Measurements from ENCODE around the gene TLR6. TPM values are rescaled to one million over a fixed set of nuclear protein-coding genes. Genes with fewer than 3 reads are reported as not detected.
A peak's percentile ranks its signal among the peaks of the same experiment; 100 is the strongest.

TLR6 gene
- total and polyA plus RNA-seq, 10 of the 15 experiments (the other 5 are each of a cell fraction or from before 2014, with no cell fraction given), result 1.1 to 49.4 (median 12.5) TPM

DNA sequence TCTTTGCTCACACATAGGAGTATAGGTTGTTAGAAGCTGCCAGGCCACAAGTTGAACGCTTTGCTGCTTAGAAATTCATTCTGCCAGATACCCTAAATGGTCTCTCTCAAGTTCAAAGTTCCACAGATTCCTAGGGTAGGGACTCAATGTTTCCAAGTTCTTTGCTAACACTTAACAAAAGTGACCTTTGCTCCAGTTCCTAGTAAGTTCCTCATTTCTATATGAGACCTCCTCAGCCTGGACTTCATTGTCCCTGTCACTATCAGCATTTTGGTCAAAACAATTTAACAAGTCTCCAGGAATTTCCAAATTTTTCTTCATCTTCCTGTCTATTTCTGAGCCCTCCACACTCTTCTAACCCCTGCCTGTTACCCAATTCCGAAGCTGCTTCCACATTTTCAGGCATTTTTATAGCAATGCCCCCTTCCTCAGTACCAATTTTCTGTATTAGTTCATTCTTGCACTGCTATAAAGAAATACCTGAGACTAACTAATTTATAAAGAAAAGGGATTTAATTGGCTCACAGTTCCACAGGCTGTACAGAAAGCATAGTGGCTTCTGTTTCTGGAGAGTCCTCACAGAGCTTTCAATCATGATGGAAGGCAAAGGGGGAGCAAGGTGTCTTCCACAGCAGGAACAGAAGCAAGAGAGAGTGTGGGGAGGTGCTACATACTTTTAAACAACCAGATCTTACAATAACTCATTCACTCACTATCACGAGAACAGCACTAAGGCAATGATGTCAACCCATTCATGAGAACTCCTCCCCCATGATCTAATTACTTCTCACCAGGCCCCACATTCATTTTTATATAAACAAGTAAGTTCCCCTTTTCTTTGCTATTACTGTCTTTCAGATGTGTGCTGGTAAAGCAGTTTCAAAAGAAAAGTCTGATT lies 40.5 kb downstream of the TLR6 start (continued):
- TF ChIP-seq, protein P1, sequence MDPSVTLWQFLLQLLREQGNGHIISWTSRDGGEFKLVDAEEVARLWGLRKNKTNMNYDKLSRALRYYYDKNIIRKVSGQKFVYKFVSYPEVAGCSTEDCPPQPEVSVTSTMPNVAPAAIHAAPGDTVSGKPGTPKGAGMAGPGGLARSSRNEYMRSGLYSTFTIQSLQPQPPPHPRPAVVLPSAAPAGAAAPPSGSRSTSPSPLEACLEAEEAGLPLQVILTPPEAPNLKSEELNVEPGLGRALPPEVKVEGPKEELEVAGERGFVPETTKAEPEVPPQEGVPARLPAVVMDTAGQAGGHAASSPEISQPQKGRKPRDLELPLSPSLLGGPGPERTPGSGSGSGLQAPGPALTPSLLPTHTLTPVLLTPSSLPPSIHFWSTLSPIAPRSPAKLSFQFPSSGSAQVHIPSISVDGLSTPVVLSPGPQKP (IDR thresholded peaks at IDR 0.05; ENCODE audit: low read depth, low read length), result no peak
- no peak for TF ChIP-seq CEBPB (IDR thresholded peaks at IDR 0.05; ENCODE audit: borderline replicate concordance in 1 of 2, low read depth in 2 of 2, low read length in 2 of 2)
- TF ChIP-seq STAT1 (conservative IDR thresholded peaks at IDR 0.05), result no peak
- no peak for TF ChIP-seq IRF4 (IDR thresholded peaks at IDR 0.05; ENCODE audit: low read depth, low read length)
- no peak for TF ChIP-seq SMARCA5 (IDR thresholded peaks at IDR 0.05)
- no peak for TF ChIP-seq STAT3 (IDR thresholded peaks at IDR 0.05; ENCODE audit: low read depth, low read length)
- TF ChIP-seq, protein P2, sequence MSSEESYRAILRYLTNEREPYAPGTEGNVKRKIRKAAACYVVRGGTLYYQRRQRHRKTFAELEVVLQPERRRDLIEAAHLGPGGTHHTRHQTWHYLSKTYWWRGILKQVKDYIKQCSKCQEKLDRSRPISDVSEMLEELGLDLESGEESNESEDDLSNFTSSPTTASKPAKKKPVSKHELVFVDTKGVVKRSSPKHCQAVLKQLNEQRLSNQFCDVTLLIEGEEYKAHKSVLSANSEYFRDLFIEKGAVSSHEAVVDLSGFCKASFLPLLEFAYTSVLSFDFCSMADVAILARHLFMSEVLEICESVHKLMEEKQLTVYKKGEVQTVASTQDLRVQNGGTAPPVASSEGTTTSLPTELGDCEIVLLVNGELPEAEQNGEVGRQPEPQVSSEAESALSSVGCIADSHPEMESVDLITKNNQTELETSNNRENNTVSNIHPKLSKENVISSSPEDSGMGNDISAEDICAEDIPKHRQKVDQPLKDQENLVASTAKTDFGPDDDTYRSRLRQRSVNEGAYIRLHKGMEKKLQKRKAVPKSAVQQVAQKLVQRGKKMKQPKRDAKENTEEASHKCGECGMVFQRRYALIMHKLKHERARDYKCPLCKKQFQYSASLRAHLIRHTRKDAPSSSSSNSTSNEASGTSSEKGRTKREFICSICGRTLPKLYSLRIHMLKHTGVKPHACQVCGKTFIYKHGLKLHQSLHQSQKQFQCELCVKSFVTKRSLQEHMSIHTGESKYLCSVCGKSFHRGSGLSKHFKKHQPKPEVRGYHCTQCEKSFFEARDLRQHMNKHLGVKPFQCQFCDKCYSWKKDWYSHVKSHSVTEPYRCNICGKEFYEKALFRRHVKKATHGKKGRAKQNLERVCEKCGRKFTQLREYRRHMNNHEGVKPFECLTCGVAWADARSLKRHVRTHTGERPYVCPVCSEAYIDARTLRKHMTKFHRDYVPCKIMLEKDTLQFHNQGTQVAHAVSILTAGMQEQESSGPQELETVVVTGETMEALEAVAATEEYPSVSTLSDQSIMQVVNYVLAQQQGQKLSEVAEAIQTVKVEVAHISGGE (CRISPR knock-in tag; IDR thresholded peaks at IDR 0.05), result no peak
- TF ChIP-seq, protein P3, sequence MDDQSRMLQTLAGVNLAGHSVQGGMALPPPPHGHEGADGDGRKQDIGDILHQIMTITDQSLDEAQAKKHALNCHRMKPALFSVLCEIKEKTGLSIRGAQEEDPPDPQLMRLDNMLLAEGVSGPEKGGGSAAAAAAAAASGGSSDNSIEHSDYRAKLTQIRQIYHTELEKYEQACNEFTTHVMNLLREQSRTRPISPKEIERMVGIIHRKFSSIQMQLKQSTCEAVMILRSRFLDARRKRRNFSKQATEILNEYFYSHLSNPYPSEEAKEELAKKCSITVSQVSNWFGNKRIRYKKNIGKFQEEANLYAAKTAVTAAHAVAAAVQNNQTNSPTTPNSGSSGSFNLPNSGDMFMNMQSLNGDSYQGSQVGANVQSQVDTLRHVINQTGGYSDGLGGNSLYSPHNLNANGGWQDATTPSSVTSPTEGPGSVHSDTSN (IDR thresholded peaks at IDR 0.05; ENCODE audit: insufficient replicate concordance, low read depth, low read length), result no peak
- TF ChIP-seq, protein P4, sequence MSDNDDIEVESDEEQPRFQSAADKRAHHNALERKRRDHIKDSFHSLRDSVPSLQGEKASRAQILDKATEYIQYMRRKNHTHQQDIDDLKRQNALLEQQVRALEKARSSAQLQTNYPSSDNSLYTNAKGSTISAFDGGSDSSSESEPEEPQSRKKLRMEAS (IDR thresholded peaks at IDR 0.05; ENCODE audit: low read depth, low read length), result no peak
- 0 out of 2 replicates have a peak, but pooled peaks have one; percentile 8 for TF ChIP-seq TCF12 (IDR thresholded peaks at IDR 0.05; ENCODE audit: low read depth, low read length)
- TF ChIP-seq EZH2 (IDR thresholded peaks at IDR 0.05; ENCODE audit: borderline replicate concordance, control insufficient read depth, low read depth, low read length), result no peak
- TF ChIP-seq CBX3 (IDR thresholded peaks at IDR 0.05; ENCODE audit: borderline replicate concordance, low read depth), result no peak
- 0 out of 2 replicates have a peak, but pooled peaks have one; percentile 27 for TF ChIP-seq NFIC (IDR thresholded peaks at IDR 0.05; ENCODE audit: low read depth, low read length)
- TF ChIP-seq, protein P5, sequence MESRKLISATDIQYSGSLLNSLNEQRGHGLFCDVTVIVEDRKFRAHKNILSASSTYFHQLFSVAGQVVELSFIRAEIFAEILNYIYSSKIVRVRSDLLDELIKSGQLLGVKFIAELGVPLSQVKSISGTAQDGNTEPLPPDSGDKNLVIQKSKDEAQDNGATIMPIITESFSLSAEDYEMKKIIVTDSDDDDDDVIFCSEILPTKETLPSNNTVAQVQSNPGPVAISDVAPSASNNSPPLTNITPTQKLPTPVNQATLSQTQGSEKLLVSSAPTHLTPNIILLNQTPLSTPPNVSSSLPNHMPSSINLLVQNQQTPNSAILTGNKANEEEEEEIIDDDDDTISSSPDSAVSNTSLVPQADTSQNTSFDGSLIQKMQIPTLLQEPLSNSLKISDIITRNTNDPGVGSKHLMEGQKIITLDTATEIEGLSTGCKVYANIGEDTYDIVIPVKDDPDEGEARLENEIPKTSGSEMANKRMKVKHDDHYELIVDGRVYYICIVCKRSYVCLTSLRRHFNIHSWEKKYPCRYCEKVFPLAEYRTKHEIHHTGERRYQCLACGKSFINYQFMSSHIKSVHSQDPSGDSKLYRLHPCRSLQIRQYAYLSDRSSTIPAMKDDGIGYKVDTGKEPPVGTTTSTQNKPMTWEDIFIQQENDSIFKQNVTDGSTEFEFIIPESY (IDR thresholded peaks at IDR 0.05), result no peak
- no peak for TF ChIP-seq NR2C2 (IDR thresholded peaks at IDR 0.05; ENCODE audit: borderline replicate concordance, control insufficient read depth, insufficient read length, low read depth)
- no peak for TF ChIP-seq RCOR1 (conservative IDR thresholded peaks at IDR 0.05; ENCODE audit: low read depth, low read length)
- TF ChIP-seq POLR2AphosphoS5 (IDR thresholded peaks at IDR 0.05; ENCODE audit: low read length), result peak; percentile 88
- peak; percentile 26; the same call in 1 of the 2 replicates for TF ChIP-seq RAD51 (IDR thresholded peaks at IDR 0.05)
- TF ChIP-seq JUNB (IDR thresholded peaks at IDR 0.05), result peak; percentile 52
- TF ChIP-seq SREBF1 (IDR thresholded peaks at IDR 0.05; ENCODE audit: low read length), result no peak; the same call in 1 of the 2 replicates
- TF ChIP-seq PML (IDR thresholded peaks at IDR 0.05; ENCODE audit: low read length), result no peak
- TF ChIP-seq CHD2 (IDR thresholded peaks at IDR 0.05; ENCODE audit: borderline replicate concordance, low read depth, low read length), result peak; percentile 88
- TF ChIP-seq NR2F1 (conservative IDR thresholded peaks at IDR 0.05), result peak; percentile 40; the same call in 1 of the 2 replicates
